Gastrocnemius medialis (tissue), 4 donors: ENCODE data around the gene ELAVL1.

Source experiments
- CTCF ChIP-seq, 5 experiments: fragments of 450-650 bp in 3 of 5; fragments of 200-600 bp in 2 of 5; sonication (generic) in 2 of 5; IDR thresholded peaks in 4 of 5; conservative IDR thresholded peaks in 1 of 5; 1 replicate in 4 of 5; 2 replicates in 1 of 5; pipeline ENCODE4 v1.5.1; 2016 to 2019; ENCODE audit warnings: antibody characterized with exemption in 5 of 5, mild to moderate bottlenecking in 3 of 5, moderate library complexity in 3 of 5
- POLR2A ChIP-seq, 2 donors: fragments of 450-650 bp; IDR thresholded peaks; one replicate each; pipeline ENCODE4 v1.6.1; 2017; ENCODE audit warnings: antibody characterized with exemption in 2 of 2, mild to moderate bottlenecking in 2 of 2, moderate library complexity in 2 of 2

GRCh38 chr19:7968008-7968795 is 37.2 kb downstream of the ELAVL1 start:
- TF ChIP-seq CTCF (IDR thresholded peaks at IDR 0.05 in 4 of 5, conservative IDR thresholded peaks at IDR 0.05 in 1 of 5) (no peak), POLR2A (IDR thresholded peaks at IDR 0.05) (no peak)
